Measurements from ENCODE around the gene KCNK2. TPM values are rescaled to one million over a fixed set of nuclear protein-coding genes. Genes with fewer than 3 reads are reported as not detected.

The KCNK2 gene
- total RNA-seq, 1 donor from 2014 or later: 91.9 TPM

DNA sequence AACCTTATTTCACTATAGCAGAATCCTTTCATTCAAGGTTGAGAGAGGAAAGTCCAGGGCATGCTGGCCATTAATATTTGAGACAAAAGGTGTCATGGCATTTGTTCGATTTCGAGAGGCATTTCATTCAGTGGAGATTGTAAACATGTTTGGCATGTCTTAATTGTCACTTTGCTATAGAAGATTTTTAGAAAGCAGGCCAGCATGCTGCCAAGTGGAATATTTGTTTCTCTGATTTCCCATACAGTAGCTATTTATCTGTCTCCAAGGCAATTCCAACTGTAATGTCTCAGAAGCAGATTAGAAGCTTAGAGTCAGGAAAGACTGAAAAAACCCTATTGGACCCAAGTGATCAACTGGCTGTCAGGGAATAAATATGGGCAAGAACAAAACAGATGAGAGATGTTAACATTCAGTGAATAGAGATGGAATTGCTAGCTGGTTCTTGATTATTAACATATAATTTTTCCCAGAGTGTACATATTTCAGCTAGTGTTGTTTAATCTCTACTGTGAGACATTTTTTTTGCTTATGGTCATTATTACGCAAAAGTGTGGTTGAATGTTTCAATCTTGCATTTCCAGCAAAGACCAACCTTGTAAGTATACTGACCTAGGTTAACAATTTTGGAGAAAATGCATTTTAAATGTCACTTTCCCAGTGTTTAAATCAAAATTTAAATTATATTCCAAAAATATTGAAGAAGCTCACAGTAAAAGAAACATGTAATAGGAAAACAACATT, 174.6 kb downstream of the KCNK2 start:
- no peak for DNase-seq

DNA sequence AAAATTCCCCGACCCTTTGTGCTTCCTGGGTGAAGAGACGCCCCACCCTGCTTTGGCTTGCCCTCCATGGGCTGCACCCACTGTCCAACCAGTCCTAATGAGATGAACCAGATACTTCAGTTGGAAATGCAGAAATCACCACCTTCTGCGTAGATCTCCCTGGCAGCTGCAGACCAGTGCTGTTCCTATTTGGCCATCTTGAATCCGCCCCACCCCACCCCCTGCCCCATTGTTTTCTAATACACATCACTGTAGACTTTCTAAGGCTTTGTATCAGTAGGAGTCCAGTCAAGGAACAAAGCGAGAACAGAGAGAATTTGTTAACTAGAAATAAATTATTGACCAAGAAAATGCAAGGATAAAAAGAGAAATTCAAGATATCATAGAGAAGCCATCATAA, 178.2 kb downstream of the KCNK2 start:
- DNase-seq: no peak

DNA sequence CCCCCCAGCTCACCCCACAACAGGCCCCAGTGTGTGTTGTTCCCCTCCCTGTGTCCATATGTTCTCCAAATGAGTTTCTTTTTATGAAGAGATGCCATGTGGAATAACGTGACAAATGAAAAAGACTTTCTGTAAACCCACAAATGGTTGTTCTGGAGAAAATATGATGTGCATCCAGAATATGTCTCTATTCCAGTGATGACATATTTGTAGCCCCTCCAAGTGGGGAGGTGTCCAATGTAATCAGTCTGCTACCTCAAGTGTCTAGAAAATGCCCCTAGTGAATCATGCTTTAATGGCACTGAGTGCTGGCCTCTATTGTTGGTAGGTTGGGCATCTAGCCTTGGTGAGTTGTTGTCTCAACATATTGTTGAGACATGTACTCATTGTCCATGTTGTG, 179.6 kb downstream of the KCNK2 start:
- no peak for DNase-seq

DNA sequence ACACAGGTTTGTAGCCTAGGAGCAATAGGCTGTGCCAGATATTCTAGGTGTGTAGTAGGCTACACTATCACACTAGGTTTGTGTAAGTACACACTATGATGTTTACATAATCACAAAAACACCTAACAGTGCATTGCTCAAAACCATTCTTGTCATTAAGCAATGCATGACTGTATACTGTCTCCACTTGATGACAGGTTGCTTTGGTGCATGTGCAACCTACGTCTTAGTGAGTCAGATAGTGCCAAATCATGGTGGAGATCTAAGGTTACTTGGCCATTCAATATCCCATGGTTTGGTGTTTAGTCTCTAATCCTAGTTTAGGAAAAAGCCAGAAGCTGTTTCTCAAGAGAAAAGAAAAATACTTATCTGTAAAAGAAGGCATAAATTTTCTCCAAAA, 181.1 kb downstream of the KCNK2 start:
- DNase-seq: no peak

DNA sequence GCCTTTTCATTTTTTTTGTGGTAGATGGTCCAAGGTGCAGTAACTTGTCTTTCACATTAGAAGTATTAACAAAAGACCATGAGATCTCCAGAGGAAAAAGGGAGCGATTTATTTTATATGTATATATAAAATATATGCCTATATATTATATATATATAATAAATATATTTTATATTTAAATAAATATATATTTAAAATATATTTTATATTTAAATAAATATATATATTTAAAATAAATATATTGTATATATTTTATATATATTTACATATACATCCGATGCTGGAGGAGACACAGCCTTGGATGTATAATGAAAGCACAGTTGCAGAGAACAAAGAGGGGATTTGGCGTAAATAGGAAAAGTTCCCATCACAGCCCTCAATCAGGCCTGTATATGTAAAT, 182.1 kb downstream of the KCNK2 start:
- DNase-seq: no peak

DNA sequence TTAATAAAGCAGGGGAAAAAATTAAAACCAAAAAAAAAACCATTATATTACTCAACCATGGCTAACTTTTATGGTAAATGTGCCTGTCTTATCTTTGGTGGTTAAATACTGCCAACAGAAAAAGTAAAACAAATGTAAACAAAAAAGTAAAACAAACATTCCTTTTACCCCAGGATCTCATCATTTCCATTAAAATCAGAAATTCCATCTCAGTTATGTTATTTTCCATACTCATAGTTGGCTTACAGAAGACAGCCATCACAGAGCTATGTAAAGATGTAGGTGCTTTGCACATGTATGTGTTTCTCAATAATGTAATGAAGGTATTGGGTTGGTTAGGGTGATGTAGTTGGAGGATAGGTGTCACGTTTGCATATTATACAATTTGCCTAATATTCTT, 185.0 kb downstream of the KCNK2 start:
- no peak for DNase-seq

DNA sequence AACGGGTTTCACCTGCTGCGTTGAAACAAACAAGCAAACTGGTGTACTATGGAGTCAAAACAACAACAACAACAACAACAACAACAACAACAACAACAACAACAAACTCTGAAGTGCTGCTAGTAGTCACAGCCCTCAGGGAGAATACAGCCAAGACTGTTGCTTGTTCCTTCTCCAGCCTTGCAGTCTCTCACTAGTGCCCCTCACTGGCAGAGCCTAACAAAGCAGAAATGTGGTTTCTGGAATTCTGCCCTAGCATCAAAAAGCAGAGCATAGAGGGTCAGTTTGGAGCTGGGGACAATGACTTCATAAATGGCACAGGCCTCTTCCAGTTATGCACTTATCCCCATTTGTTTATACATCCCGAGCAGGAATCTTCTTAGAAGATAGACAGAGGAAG, 187.4 kb downstream of the KCNK2 start:
- no peak for DNase-seq

DNA sequence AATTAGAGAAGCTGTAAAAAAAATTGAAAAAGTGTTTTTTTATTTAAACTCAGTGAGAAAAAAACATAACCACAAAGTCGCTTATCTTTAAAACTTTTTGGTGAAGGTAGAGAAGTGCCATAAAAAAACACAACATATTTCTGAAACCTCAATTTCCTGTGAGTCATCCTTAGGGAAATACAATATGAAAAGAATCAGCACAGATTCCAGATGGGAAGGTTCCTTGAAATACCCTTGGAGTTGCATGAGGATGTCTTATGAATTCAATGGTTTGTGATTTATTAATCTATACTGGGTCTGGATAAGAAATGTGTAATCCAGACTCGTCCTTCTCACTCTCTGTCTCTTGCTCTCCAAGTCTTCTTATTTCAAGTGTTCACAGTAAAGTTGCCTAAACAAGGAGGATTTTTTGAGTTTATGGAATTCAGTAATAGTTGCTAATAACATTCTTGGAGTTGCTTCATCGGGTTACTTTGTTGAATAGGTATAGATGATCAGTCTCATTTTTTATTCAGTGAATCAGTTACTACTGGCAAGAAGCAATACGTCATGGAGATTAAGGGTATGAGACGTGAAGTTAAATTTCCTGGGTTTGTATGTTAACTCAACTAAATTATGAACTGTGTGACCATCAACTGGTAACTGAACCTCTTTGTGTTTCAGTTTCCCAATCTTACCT, 191.4 kb downstream of the KCNK2 start:
- no peak for DNase-seq

DNA sequence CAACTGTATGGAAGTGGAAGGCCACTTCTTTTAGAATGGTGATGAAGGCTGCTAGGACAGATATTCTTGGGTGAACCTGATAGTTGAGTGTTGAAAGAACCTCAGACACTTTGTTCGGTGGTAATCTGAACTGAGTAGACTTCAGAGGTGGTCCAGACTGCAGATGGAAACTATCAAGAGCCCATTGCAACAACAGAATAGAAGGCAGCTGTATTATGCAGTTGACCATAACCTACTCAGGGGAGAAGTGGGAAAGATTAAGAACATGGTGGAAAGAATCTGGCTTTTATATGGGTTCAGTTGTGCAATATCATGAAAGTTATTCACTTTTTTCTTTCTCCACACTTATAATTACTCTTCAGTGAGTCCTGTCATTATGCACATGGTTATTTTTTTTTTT, 194.0 kb downstream of the KCNK2 start:
- DNase-seq: no peak

DNA sequence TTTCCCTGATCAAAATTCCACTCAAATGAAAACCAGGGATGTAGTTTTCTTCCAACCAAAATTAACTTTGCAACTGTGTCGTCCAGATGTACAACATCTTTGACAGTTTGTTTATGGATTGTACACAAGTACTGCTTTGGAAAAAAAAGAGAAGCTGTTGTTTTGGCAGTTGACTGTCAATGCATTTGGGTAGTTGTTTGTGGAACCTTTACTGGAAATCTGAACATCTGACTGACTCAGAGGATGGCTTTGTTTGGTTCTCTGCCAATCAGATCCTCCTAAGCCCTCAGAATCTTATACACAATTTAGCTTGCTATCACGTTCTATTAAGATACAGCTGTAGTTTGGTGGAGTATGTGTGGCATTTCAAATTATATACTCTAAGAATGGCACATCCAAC, 195.0 kb downstream of the KCNK2 start:
- DNase-seq: no peak

DNA sequence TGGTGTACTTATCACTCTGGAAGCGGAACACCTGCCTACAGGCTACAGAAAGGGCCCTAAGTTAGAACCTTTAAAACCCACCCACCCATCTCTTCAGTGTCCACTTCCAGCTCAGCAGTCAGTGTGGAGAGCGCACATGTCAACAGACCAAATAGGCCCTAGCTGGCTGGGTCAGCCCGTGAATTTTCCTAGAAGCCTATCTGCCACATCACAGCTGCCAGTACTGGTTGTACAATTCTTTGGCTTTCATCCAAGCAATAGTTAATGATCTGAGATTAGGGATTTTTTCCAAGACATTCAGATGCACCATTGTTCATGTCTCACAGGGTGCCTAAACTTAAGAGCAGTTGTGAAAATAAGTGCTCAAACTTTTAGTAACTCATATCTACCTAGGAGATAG, 197.1 kb downstream of the KCNK2 start:
- no peak for DNase-seq

DNA sequence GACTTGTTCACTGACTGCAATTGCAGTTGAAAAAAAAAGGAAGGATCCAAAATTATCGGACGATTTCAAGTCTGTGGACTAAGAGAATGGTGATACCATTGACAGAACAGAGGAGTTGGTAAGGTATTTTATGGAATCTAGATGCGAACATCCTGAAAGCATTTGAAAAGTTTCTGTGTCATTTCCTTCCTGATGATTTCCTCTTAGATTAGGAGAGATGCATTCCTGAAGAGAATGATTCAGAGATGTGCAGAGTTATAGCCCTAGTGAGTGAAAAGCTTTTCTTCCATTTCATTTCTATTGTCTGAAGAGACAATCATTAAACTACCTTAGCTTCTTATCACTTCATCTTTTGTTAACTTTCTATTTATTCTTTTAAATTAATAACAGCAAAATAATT, 200.0 kb downstream of the KCNK2 start:
- DNase-seq: no peak

DNA sequence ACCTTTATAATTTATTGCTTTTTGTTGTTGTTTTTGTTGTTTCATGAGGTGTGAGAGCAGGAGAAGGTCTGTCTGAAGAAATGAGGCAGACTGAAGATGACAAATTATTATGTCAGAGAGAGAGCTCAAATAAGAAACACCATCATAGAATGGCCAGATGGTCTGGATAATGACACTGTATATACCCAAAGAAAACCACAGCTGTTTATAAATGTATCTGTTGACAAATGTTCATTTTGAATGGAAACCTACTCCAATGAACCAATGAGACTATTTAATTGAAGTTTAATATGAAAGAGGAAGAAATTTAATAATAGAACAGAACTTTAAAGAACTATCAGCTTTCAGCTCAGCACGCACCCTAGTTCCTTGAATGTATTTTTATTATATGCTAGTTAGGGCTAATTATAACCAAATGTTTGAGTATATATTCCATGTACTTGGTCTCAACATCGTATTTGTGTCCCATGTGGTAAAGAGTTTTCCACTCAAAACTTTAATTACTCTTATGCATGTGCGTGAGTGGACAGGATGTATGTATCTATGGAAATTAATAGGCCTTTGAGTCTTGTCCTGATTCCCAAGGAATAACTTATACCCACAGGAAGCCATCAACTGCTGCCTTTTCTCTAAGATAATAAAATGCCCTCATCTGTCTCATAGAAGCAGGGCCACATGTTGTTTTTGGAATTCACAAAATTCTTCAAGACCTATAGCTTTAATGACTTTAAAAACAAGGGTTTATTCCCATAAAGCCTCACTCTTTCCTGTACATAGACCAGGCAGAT, 202.7 kb downstream of the KCNK2 start:
- DNase-seq: no peak

Data from occipital lobe (tissue), 2 donors.